Measurements from ENCODE around the gene PTPN23. TPM values are rescaled to one million over a fixed set of nuclear protein-coding genes. Genes with fewer than 3 reads are reported as not detected.

Gene PTPN23
- total and polyA plus RNA-seq, 9 of the 15 experiments (the other 6 are each of a cell fraction or from before 2014, with no cell fraction given): 0.41 to 58.7 (median 7.2) TPM

DNA sequence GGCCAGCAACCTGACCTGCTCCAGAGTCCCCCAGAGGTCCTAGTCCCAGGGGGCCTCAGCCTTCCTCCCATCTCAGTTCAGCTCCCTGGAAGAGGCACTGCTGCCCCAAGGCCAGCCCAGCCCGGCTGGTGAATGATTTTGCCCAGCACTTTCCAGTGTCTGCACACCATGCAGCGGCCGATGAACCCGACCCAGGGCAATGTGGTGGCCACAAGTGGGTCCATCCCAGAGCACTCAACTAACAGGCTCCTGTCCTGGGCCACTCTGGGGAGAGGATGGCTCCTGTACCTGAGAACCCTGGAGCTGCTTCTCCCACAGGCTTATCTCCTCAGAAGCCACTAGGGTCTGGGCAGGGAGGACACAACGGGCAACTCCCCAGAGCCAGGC lies 39.2 kb downstream of the PTPN23 start:
- Histone ChIP-seq H3K9ac (ENCODE audit: insufficient read depth in 1 of 2, low read depth in 2 of 2, low read length in 2 of 2) (no peak overlapping the region; a peak in 1 of 4 replicates), H3K9me1 (ENCODE audit: control insufficient read depth, insufficient read depth, low read length) (no peaks in the 10 kb centered on the region)
- intact Hi-C loops (cut with micrococcal nuclease): loop anchor here (5.0 kb wide), 1 partner anchor 732 kb away; no protein-coding TSS in a partner anchor

More for the DNA sequence above, 39.2 kb downstream of the PTPN23 start:
- FAIRE-seq: no peak
- Histone ChIP-seq H3K9me3 (replicated peaks; ENCODE audit: control insufficient read depth, insufficient read depth, low read depth, low read length) (no peaks in the 10 kb centered on the region), H3K4me1 (replicated peaks in 1 of 2; ENCODE audit: control insufficient read depth in 2 of 2, insufficient read depth in 2 of 2, low read length in 2 of 2) (peaks cover 6 to 46% of the 10 kb centered on the region in 2 experiments; a peak in 3 of 5 replicates), H3K79me2 (ENCODE audit: control insufficient read depth, insufficient read depth, low read length) (no peaks in the 10 kb centered on the region; the same call in 2 of the 3 replicates), H4K20me1 (replicated peaks; ENCODE audit: control insufficient read depth, insufficient read depth, low read length) (peaks cover 4% of the 10 kb centered on the region; the same call in 1 of the 2 replicates), H3K4me3 (no peak overlapping the region), H3K27ac (ENCODE audit: extremely low read depth, low read depth, low read length) (no peak overlapping the region), H3K36me3 (ENCODE audit: control insufficient read depth, insufficient read depth, low read length) (peaks cover 83% of the 10 kb centered on the region), H3K4me2 (ENCODE audit: insufficient read depth, low read length) (no peak overlapping the region), H2AFZ (ENCODE audit: low read depth, low read length) (no peak overlapping the region), H3K27me3 (ENCODE audit: control insufficient read depth in 2 of 2, insufficient read depth in 2 of 2, low read length in 2 of 2) (no peaks in the 10 kb centered on the region)
- no peak for DNase-seq (ENCODE audit: extremely low read depth in 1 of 4, low spot score in 3 of 4)
- TF ChIP-seq, protein P1, sequence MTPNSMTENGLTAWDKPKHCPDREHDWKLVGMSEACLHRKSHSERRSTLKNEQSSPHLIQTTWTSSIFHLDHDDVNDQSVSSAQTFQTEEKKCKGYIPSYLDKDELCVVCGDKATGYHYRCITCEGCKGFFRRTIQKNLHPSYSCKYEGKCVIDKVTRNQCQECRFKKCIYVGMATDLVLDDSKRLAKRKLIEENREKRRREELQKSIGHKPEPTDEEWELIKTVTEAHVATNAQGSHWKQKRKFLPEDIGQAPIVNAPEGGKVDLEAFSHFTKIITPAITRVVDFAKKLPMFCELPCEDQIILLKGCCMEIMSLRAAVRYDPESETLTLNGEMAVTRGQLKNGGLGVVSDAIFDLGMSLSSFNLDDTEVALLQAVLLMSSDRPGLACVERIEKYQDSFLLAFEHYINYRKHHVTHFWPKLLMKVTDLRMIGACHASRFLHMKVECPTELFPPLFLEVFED (CRISPR knock-in tag; conservative IDR thresholded peaks at IDR 0.05): no peak
- TF ChIP-seq MEIS2 (IDR thresholded peaks at IDR 0.05; ENCODE audit: partially characterized antibody): no peak
- no peak for TF ChIP-seq CTCF (IDR thresholded peaks at IDR 0.05 in 2 of 3, conservative IDR thresholded peaks at IDR 0.05 in 1 of 3; ENCODE audit: insufficient read depth in 2 of 3, low read depth in 1 of 3, low read length in 3 of 3)
- no peak for TF ChIP-seq SOX6 (IDR thresholded peaks at IDR 0.05)
- no peak for TF ChIP-seq EP300 (IDR thresholded peaks at IDR 0.05; ENCODE audit: low read length)
- no peak for TF ChIP-seq ZNF766 (CRISPR knock-in tag; conservative IDR thresholded peaks at IDR 0.05)
- TF ChIP-seq SREBF1 (IDR thresholded peaks at IDR 0.05; ENCODE audit: borderline replicate concordance, low read depth, low read length): no peak
- no peak for TF ChIP-seq HEY1 (CRISPR knock-in tag; IDR thresholded peaks at IDR 0.05; ENCODE audit: borderline replicate concordance)
- TF ChIP-seq ZC3H8 (IDR thresholded peaks at IDR 0.05): no peak
- TF ChIP-seq ZNF347 (CRISPR knock-in tag; IDR thresholded peaks at IDR 0.05; ENCODE audit: low read depth): no peak
- no peak for TF ChIP-seq POLR2B (IDR thresholded peaks at IDR 0.05; ENCODE audit: low read depth, partially characterized antibody)
- TF ChIP-seq BRCA1 (IDR thresholded peaks at IDR 0.05): no peak
- TF ChIP-seq BRCA1 (CRISPR knock-in tag; IDR thresholded peaks at IDR 0.05): no peak
- no peak for TF ChIP-seq TCF7L2 (IDR thresholded peaks at IDR 0.05; ENCODE audit: low read depth, low read length)
- TF ChIP-seq SRSF7 (optimal IDR thresholded peaks at IDR 0.05; ENCODE audit: low read depth, low read length): no peak
- POLR2A ChIA-PET: no interaction called here
- CTCF ChIA-PET (ENCODE audit: low intra/inter-chr PET ratio): interaction anchor here (2.3 kb wide), 1 partner anchor 369 kb away, joined by 17 read pairs; no protein-coding TSS in a partner anchor
- WGBS (ENCODE audit: insufficient coverage, low coverage, missing lambda C conversion rate): 93% methylated on average over 5 of the region's 5 CpGs
- in situ Hi-C loops (cut with MboI): loop anchor here (5.0 kb wide), 2 partner anchors 92 to 367 kb away; partner anchors contain the start of gene ELP6
- ATAC-seq: no peak
- BruUV-seq (replicated peaks): no TSS peak
